Cardiac muscle cell (in vitro differentiated cells and primary cell): ENCODE results near the gene ACP1. TPM values are rescaled to one million over a fixed set of nuclear protein-coding genes. Genes with fewer than 3 reads are reported as not detected.

ENCODE experiments used
- DNase-seq, 2 donors: peaks; one replicate each; pipeline versions ENCODE4 v3.0.0 to v3.0.0-alpha.2; 2010 to 2017; ENCODE audit warnings: low read depth in 1 of 2, low spot score in 1 of 2
- H3K27ac ChIP-seq: fragments of 200-600 bp; sonication (generic); 2 replicates; pipeline ENCODE4 v1.5.1; 2016
- H3K27me3 ChIP-seq: fragments of 200-600 bp; sonication (generic); 2 replicates; pipeline ENCODE4 v1.6.0; 2016; ENCODE audit warnings: control low read depth
- H3K36me3 ChIP-seq: fragments of 200-600 bp; sonication (generic); 2 replicates; pipeline ENCODE4 v1.5.1; 2016; ENCODE audit warnings: control low read depth
- H3K4me1 ChIP-seq: fragments of 200-600 bp; sonication (generic); 2 replicates; pipeline ENCODE4 v1.8.1; 2017; ENCODE audit warnings: low read depth, mild to moderate bottlenecking, mixed run types
- H3K4me3 ChIP-seq: fragments of 200-600 bp; sonication (generic); 2 replicates; pipeline ENCODE4 v1.5.1; 2016; ENCODE audit warnings: mild to moderate bottlenecking
- H3K9me3 ChIP-seq: fragments of 200-600 bp; sonication (generic); 2 replicates; pipeline ENCODE4 v1.5.1; 2017; ENCODE audit warnings: low read depth, mild to moderate bottlenecking, control low read depth
- polyA plus RNA-seq: library from polyadenylated mRNA; unstranded; fragments of >200 nt; fragmentation: Nextera tagmentation; extraction: Ambion mirVana; gene quantifications from 2 replicates; pipeline ENCODE4 v1.2.1, GENCODE V29; 2016
- total RNA-seq: library from RNA; depleted of rRNA; stranded (reverse); fragments of >200 nt; gene quantifications from 2 replicates; pipeline ENCODE4 v1.2.3, GENCODE V29; 2016
- TF ChIP-seq, protein P1 (sequence below): IDR thresholded peaks from 2 replicates; pipeline ENCODE4 v1.5.1; 2012; ENCODE audit warnings: low read depth, mild to moderate bottlenecking, low read length

Gene ACP1
- total and polyA plus RNA-seq, 2 experiments from 2014 or later, result 92.8 to 216 TPM

DNA sequence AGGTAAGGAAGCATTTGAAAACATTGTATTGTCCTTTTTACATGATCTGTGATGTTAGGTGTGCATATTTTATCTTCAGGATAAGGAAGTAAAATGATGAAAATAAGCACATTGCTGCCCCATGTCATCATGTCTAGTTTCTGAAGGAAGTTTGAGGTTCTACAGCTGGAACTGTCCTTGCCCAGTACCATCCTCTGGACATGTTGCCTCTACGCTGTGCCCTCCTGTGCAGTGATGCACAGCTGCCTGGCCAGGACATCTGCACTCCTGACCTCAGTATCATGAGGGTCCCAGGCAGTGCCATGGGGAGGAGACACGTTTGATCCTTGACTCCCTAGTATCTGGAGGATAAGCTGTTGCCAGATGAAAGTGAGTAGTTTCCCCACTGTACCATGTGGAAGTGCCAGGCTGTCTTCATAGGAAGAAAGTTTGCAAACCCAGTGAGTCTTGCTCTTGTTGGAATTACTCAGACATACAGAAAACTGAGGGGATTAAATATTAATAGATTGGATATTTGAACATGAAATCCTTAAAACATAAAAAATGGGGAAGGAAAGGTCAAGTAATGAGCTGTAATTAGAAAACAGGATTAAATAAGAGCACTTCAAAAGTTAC lies 13.7 kb downstream of the ACP1 start:
- H3K27me3 ChIP-seq, result no peaks in the 10 kb centered on the region
- H3K27ac ChIP-seq, result no peak overlapping the region
- H3K4me3 ChIP-seq, result no peak overlapping the region
- H3K36me3 ChIP-seq, result peaks cover 32% of the 10 kb centered on the region
- no peaks in the 10 kb centered on the region for H3K9me3 ChIP-seq
- no peaks in the 10 kb centered on the region for H3K4me1 ChIP-seq
- TF ChIP-seq, protein P1, sequence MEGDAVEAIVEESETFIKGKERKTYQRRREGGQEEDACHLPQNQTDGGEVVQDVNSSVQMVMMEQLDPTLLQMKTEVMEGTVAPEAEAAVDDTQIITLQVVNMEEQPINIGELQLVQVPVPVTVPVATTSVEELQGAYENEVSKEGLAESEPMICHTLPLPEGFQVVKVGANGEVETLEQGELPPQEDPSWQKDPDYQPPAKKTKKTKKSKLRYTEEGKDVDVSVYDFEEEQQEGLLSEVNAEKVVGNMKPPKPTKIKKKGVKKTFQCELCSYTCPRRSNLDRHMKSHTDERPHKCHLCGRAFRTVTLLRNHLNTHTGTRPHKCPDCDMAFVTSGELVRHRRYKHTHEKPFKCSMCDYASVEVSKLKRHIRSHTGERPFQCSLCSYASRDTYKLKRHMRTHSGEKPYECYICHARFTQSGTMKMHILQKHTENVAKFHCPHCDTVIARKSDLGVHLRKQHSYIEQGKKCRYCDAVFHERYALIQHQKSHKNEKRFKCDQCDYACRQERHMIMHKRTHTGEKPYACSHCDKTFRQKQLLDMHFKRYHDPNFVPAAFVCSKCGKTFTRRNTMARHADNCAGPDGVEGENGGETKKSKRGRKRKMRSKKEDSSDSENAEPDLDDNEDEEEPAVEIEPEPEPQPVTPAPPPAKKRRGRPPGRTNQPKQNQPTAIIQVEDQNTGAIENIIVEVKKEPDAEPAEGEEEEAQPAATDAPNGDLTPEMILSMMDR, result no peak
- no peak for DNase-seq

DNA sequence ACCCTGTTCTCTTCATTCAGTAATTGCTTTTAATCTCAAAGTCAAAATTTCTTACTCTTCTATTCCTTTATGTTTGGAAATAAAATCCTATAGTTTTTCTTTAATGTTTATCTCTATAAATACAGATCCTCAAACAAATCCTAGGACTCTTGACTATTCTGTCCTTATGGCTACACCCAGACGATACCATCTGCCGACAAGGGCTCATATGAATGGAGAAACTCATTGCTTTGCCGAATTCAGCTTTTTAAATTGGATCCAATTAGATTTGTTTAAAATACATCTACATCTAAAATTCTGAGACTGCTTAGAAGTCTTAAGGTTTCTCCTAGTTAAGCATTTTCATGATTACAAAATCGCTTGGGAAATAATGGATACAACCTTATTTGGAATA lies 14.2 kb downstream of the ACP1 start:
- Histone ChIP-seq H3K9me3 (no peaks in the 10 kb centered on the region), H3K36me3 (peaks cover 32% of the 10 kb centered on the region), H3K4me1 (no peaks in the 10 kb centered on the region), H3K27ac (no peak overlapping the region), H3K27me3 (no peaks in the 10 kb centered on the region), H3K4me3 (no peak overlapping the region)
- DNase-seq, result peak in 1 of 2 donors; percentile 10
- TF ChIP-seq, protein P1, result no peak

DNA sequence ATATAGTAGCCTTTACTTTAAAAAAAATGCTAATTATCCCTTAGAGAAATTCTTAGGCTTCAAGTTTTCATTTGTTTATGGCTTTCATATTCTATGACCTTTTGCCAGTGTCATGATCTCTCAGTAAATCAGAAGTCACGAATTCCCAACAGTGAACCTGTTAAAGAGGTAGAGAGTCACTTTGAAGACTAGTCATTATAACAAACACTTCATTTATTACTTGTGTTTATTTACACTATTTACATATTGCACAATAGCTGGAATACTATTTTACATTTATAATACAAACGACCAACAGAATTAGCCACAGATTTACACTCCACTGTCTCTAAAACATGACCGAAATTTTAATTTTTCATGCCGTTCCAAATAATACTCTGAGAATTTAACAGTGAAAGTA lies 14.6 kb downstream of the ACP1 start:
- Histone ChIP-seq H3K4me1 (no peaks in the 10 kb centered on the region), H3K9me3 (no peaks in the 10 kb centered on the region), H3K4me3 (no peak overlapping the region), H3K36me3 (peaks cover 32% of the 10 kb centered on the region), H3K27ac (no peak overlapping the region), H3K27me3 (peaks cover 2% of the 10 kb centered on the region)
- TF ChIP-seq, protein P1, result no peak
- DNase-seq, result no peak

DNA sequence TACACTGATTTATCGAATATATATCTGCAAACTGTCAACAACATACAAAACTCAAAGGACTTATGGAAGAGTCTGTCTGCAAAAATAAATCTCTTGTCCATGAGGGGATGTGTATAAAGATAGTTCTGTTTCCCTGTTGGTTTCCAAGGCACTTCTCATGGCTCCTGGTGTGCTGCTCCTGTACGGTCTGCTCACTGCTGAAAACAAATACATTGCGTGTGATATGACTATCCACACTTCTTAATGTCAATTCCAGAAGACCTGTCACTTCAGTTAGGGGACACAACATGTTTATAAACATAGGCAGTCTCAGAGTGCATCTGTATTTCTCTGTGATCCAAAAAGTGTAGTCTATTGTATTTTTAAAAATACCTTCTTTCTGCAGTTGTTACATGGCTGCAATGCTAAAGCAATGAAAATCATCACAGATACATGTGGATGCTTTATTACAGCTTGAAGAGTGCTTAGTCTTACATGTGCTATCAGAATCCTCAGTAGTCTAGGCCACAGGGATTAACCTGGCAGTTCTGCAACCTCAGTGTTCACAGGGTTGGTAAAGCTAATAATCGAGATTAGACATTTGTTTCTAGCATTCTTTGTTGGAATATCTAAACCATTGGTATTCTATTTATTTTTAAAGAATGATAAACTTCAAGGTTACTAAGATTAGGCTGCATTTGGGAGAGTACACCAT lies 15.4 kb downstream of the ACP1 start:
- Histone ChIP-seq H3K9me3 (no peaks in the 10 kb centered on the region), H3K36me3 (peaks cover 31% of the 10 kb centered on the region), H3K4me1 (no peaks in the 10 kb centered on the region), H3K27ac (no peak overlapping the region), H3K4me3 (no peak overlapping the region), H3K27me3 (peaks cover 10% of the 10 kb centered on the region)
- DNase-seq, result no peak
- TF ChIP-seq, protein P1, result no peak

DNA sequence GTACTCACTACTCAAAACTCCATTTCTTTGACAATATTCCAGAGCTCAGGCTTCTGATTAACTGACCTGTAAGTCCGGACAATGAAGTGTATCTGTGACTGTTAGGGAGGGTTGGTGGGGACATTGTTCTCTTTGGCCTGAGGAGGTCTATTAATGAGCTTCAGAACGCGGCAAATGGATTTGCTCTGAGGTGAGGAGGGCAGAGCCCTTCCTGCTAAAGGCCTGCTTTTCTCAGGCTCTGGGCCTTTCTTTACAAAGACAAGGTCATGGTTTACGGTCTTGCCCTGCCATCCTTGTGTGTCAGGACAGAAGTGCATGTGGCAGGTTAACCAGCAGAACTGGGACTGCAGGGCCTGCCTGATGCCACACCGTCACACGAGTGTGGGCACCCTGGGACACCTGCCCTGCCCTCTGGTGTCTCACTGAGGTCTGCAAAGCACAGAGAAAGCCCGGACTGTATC lies 15.9 kb downstream of the ACP1 start:
- Histone ChIP-seq H3K4me1 (no peaks in the 10 kb centered on the region), H3K36me3 (peaks cover 28% of the 10 kb centered on the region), H3K9me3 (no peaks in the 10 kb centered on the region), H3K27me3 (peaks cover 16% of the 10 kb centered on the region), H3K4me3 (no peak overlapping the region), H3K27ac (no peak overlapping the region)
- TF ChIP-seq, protein P1, result no peak
- no peak for DNase-seq
